Karpas-422 (cell line): ENCODE data around the gene CALHM6. TPM values are rescaled to one million over a fixed set of nuclear protein-coding genes. Genes with fewer than 3 reads are reported as not detected.
"Not testable (repeated sequence)": the region's sequence is repeated elsewhere in the genome, so short reads cannot be mapped to it uniquely, and the experiment has no call there.

Experiments
- DNase-seq: peaks from one replicate; pipeline ENCODE4 v3.0.0-alpha.2; 2015
- H2AFZ ChIP-seq: fragments of 200-600 bp; sonication (generic); 2 replicates; pipeline ENCODE4 v1.6.1; 2014; ENCODE audit warnings: antibody characterized with exemption, low read length, mixed read lengths
- H3K27ac ChIP-seq: fragments of 200-600 bp; sonication (generic); 2 replicates; pipeline ENCODE4 v1.5.1; 2014; ENCODE audit warnings: mild to moderate bottlenecking, low read length, moderate library complexity
- H3K27me3 ChIP-seq: fragments of 200-600 bp; sonication (generic); 2 replicates; pipeline ENCODE4 v1.6.1; 2014; ENCODE audit warnings: low read length, mixed read lengths
- H3K36me3 ChIP-seq: fragments of 200-600 bp; sonication (generic); 2 replicates; pipeline ENCODE4 v1.6.1; 2014; ENCODE audit warnings: low read length, mixed read lengths; ENCODE audit not compliant: insufficient read depth
- H3K4me1 ChIP-seq: fragments of 200-600 bp; sonication (generic); 2 replicates; pipeline ENCODE4 v1.6.1; 2014; ENCODE audit warnings: mild to moderate bottlenecking, low read length, mixed read lengths
- H3K4me2 ChIP-seq: fragments of 200-600 bp; sonication (generic); 2 replicates; pipeline ENCODE4 v1.6.1; 2014; ENCODE audit warnings: low read length, low read depth, mild to moderate bottlenecking; ENCODE audit not compliant: poor library complexity, severe bottlenecking
- H3K4me3 ChIP-seq: fragments of 200-600 bp; sonication (generic); 2 replicates; pipeline ENCODE4 v1.5.1; 2014; ENCODE audit warnings: mild to moderate bottlenecking, antibody characterized with exemption, low read length, mixed read lengths
- H3K79me2 ChIP-seq: fragments of 200-600 bp; sonication (generic); 2 replicates; pipeline ENCODE4 v1.6.1; 2014; ENCODE audit warnings: mild to moderate bottlenecking, low read length, mixed read lengths
- H3K9ac ChIP-seq: fragments of 200-600 bp; sonication (generic); 2 replicates; pipeline ENCODE4 v1.6.0; 2014; ENCODE audit warnings: low read length
- H3K9me2 ChIP-seq: fragments of 200-600 bp; sonication (generic), shearing (Covaris generic); replicated peaks from 2 replicates; pipeline ENCODE4 v1.6.0; 2014; ENCODE audit warnings: mild to moderate bottlenecking, low read length, moderate library complexity; ENCODE audit not compliant: insufficient read depth
- H3K9me3 ChIP-seq: fragments of 300-700, 200-600 bp; sonication (generic); 2 replicates; pipeline ENCODE4 v1.6.1; 2014; ENCODE audit warnings: low read length, mixed read lengths
- H4K20me1 ChIP-seq: fragments of 200-600 bp; sonication (generic); 2 replicates; pipeline ENCODE4 v1.6.1; 2014; ENCODE audit warnings: mild to moderate bottlenecking, antibody characterized with exemption, low read length, low read depth; ENCODE audit not compliant: insufficient read depth
- total RNA-seq: library from RNA; depleted of rRNA; stranded (reverse); fragments of >200 nt; shearing (Covaris generic); gene quantifications from 2 replicates; pipeline ENCODE4 v1.2.3, GENCODE V29; 2014; ENCODE audit warnings: low replicate concordance

The CALHM6 gene
- total RNA-seq, 1 experiment from 2014 or later: not detected

- H3K9me2 ChIP-seq: no peaks in the 10 kb centered on the region
- no peak overlapping the region for H3K4me3 ChIP-seq
- H3K4me1 ChIP-seq: no peaks in the 10 kb centered on the region
- H3K27me3 ChIP-seq: no peaks in the 10 kb centered on the region
- H4K20me1 ChIP-seq: no peaks in the 10 kb centered on the region
- no peaks in the 10 kb centered on the region for H3K79me2 ChIP-seq
- no peak overlapping the region; the same call in 1 of the 2 replicates for H2AFZ ChIP-seq
- no peak overlapping the region for H3K4me2 ChIP-seq
- no peaks in the 10 kb centered on the region for H3K36me3 ChIP-seq
- H3K9ac ChIP-seq: no peak overlapping the region
- H3K27ac ChIP-seq: no peak overlapping the region
- DNase-seq: no peak
- no peaks in the 10 kb centered on the region for H3K9me3 ChIP-seq
Observed at GRCh38 chr6:116492331-116493067, 31.3 kb downstream of the CALHM6 start.

- DNase-seq, H3K4me1 ChIP-seq, H3K27ac ChIP-seq, H3K9me2 ChIP-seq, H3K4me2 ChIP-seq, H3K79me2 ChIP-seq, H4K20me1 ChIP-seq, H3K4me3 ChIP-seq, H3K9ac ChIP-seq, H3K9me3 ChIP-seq, H2AFZ ChIP-seq, H3K27me3 ChIP-seq, H3K36me3 ChIP-seq: not testable (repeated sequence)
Observed at GRCh38 chr6:116495161-116495560, 34.0 kb downstream of the CALHM6 start.

DNA sequence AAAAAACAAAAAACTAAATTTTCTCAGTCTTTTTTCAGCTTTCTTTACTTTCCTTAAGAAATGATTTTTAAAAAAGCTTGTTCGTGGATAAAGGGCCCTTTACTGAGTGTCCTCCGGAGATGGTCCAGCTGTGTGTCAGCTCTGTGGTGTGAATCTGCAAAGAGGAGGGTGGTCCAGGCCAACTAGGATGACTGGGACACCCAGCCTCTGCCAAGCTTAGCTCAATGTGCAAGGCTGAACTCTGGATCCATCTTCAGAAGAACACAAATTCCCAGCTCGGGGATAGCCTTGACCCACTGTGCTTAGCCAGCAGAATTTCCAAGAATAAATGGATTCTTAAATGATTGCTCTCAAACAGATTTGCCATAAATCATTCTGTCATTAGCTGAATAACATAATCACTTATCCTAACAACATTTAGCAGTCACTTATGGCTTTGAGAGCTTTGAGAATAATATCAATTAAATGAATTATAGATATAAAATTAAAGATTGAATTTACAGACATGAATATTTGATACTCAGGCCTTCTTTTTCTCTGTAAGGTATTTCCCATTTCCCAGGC lies 36.0 kb downstream of the CALHM6 start:
- no peak for DNase-seq
- no peaks in the 10 kb centered on the region for H4K20me1 ChIP-seq
- no peaks in the 10 kb centered on the region for H3K4me1 ChIP-seq
- H3K27ac ChIP-seq: no peak overlapping the region
- no peaks in the 10 kb centered on the region for H3K27me3 ChIP-seq
- H2AFZ ChIP-seq: no peak overlapping the region
- H3K36me3 ChIP-seq: no peaks in the 10 kb centered on the region
- H3K79me2 ChIP-seq: no peaks in the 10 kb centered on the region
- H3K9ac ChIP-seq: no peak overlapping the region
- H3K4me3 ChIP-seq: no peak overlapping the region
- H3K9me2 ChIP-seq: no peaks in the 10 kb centered on the region
- no peaks in the 10 kb centered on the region for H3K9me3 ChIP-seq
- H3K4me2 ChIP-seq: no peak overlapping the region

GRCh38 chr6:116500969-116501433 lies 39.8 kb downstream of the CALHM6 start:
- Histone ChIP-seq H3K4me1 (no peaks in the 10 kb centered on the region), H3K4me2 (no peak overlapping the region), H2AFZ (no peak overlapping the region), H3K27me3 (no peaks in the 10 kb centered on the region), H3K27ac (no peak overlapping the region), H3K9me2 (no peaks in the 10 kb centered on the region), H3K36me3 (no peaks in the 10 kb centered on the region), H3K79me2 (no peaks in the 10 kb centered on the region), H3K4me3 (no peak overlapping the region), H4K20me1 (no peaks in the 10 kb centered on the region), H3K9me3 (no peaks in the 10 kb centered on the region), H3K9ac (no peak overlapping the region)
- no peak for DNase-seq

DNA sequence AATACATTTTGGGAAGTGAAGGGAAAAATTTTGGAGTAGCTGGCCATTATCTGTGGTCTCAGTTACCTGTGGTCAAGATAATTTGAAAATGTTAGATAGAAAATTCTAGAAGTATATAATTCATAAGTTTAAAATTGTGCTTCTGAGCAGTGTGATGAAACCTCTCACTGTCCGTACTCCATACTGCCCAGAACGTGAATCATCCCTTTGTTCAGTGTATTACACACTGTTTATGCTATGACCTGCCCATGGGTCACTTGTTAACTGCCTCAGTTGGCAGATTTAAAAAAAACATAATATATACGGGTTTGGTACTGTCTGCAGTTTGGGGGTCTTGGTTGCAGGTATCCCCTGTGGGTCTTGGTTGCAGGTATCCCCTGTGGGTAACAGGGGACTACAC lies 46.1 kb downstream of the CALHM6 start:
- no peaks in the 10 kb centered on the region for H3K36me3 ChIP-seq
- no peak overlapping the region for H3K9ac ChIP-seq
- H3K27ac ChIP-seq: no peak overlapping the region
- DNase-seq: no peak
- H3K79me2 ChIP-seq: no peaks in the 10 kb centered on the region
- H3K9me3 ChIP-seq: no peaks in the 10 kb centered on the region
- no peak overlapping the region for H3K4me2 ChIP-seq
- no peaks in the 10 kb centered on the region for H3K27me3 ChIP-seq
- H3K9me2 ChIP-seq: no peaks in the 10 kb centered on the region
- no peaks in the 10 kb centered on the region for H4K20me1 ChIP-seq
- no peaks in the 10 kb centered on the region for H3K4me1 ChIP-seq
- H3K4me3 ChIP-seq: no peak overlapping the region
- no peak overlapping the region for H2AFZ ChIP-seq

DNA sequence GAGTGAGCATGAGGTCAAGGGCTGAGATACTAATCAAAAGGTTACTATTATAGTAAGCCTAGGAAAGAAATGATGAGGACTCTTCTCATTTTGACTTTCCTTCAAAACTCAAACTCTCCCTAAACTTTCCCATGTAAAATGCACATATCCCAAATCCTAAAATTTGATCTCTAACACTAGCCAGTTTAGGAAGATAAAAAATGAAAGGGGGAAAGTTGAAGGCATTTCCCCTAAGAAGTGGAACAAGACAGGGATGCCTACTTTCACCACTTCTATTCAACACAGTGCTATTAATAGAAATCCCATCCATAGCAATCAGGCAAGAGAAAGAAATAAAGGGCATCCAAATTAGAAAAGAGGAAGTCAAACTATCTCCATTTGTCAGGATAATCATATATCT lies 47.4 kb downstream of the CALHM6 start:
- Histone ChIP-seq H3K9ac (no peak overlapping the region), H3K9me2 (no peaks in the 10 kb centered on the region), H3K79me2 (no peaks in the 10 kb centered on the region), H3K27me3 (no peaks in the 10 kb centered on the region), H3K36me3 (no peaks in the 10 kb centered on the region), H3K4me3 (no peak overlapping the region), H3K9me3 (no peaks in the 10 kb centered on the region), H2AFZ (no peak overlapping the region), H4K20me1 (no peaks in the 10 kb centered on the region), H3K27ac (no peak overlapping the region), H3K4me1 (no peaks in the 10 kb centered on the region), H3K4me2 (no peak overlapping the region)
- DNase-seq: no peak

- no peaks in the 10 kb centered on the region for H3K27me3 ChIP-seq
- no peaks in the 10 kb centered on the region for H3K9me3 ChIP-seq
- no peak within 1 kb of the TSS for H3K9ac ChIP-seq
- H2AFZ ChIP-seq: peak within 1 kb of the TSS; percentile 20; the same call in 1 of the 2 replicates
- no peaks in the 10 kb centered on the region for H3K4me1 ChIP-seq
- no peak within 1 kb of the TSS for H3K4me3 ChIP-seq
- H3K9me2 ChIP-seq: no peaks in the 10 kb centered on the region
- no peak within 1 kb of the TSS for H3K4me2 ChIP-seq
- H4K20me1 ChIP-seq: no peaks in the 10 kb centered on the region
- H3K36me3 ChIP-seq: no peaks in the 10 kb centered on the region
- no peak for DNase-seq
- H3K27ac ChIP-seq: no peak within 1 kb of the TSS
- H3K79me2 ChIP-seq: no peaks in the 10 kb centered on the region
Observed at GRCh38 chr6:116511424-116512110, 50.4 kb downstream of the CALHM6 start, which contains the start of gene CALHM5. Gene CALHM5 (plus strand): TSS chr6:116511639. CDS start chr6:116511697, 58 bp downstream.

GRCh38 chr6:116512111-116512559 lies 51.0 kb downstream of the CALHM6 start:
- no peak for DNase-seq
- Histone ChIP-seq H3K4me2 (no peak overlapping the region), H3K9me3 (no peaks in the 10 kb centered on the region), H3K27me3 (no peaks in the 10 kb centered on the region), H3K79me2 (no peaks in the 10 kb centered on the region), H2AFZ (peak overlapping the region; percentile 20; the same call in 1 of the 2 replicates), H4K20me1 (no peaks in the 10 kb centered on the region), H3K4me3 (no peak overlapping the region), H3K27ac (no peak overlapping the region), H3K4me1 (no peaks in the 10 kb centered on the region), H3K36me3 (no peaks in the 10 kb centered on the region), H3K9ac (no peak overlapping the region), H3K9me2 (no peaks in the 10 kb centered on the region)
